K562 (cell line): ENCODE results near the gene DEFB108B. TPM values are rescaled to one million over a fixed set of nuclear protein-coding genes. Genes with fewer than 3 reads are reported as not detected.
"Not testable (repeated sequence)": the region's sequence is repeated elsewhere in the genome, so short reads cannot be mapped to it uniquely, and the experiment has no call there.

Experiments
- ATF1 ChIP-seq, 2 experiments: fragments of 450-650 bp in 1 of 2; IDR thresholded peaks; 2 replicates each; pipeline ENCODE4 v1.6.1; 2016; ENCODE audit warnings: missing compliant biosample characterization in 1 of 2, missing genetic modification characterization in 1 of 2
- CEBPB ChIP-seq: fragments of 450-650 bp; IDR thresholded peaks from 2 replicates; pipeline ENCODE4 v1.6.1; 2016; ENCODE audit warnings: missing genetic modification characterization, missing compliant biosample characterization
- CHAMP1 ChIP-seq: fragments of 450-650 bp; IDR thresholded peaks from 2 replicates; pipeline ENCODE4 v1.6.1; 2016; ENCODE audit warnings: mild to moderate bottlenecking
- CREM ChIP-seq: IDR thresholded peaks from 2 replicates; pipeline ENCODE4 v1.6.1; 2014; ENCODE audit warnings: antibody characterized with exemption, low read depth
- DPF2 ChIP-seq: fragments of 450-650 bp; IDR thresholded peaks from 2 replicates; pipeline ENCODE4 v1.6.1; 2016
- ETV1 ChIP-seq: fragments of 450-650 bp; conservative IDR thresholded peaks from 2 replicates; pipeline ENCODE4 v1.6.1; 2016; ENCODE audit warnings: missing genetic modification characterization, control low read depth, low read depth, missing compliant biosample characterization
- GATA2 ChIP-seq: sonication (generic); formaldehyde crosslinking; IDR thresholded peaks from 2 replicates; pipeline ENCODE4 v1.4.0; 2020; ENCODE audit warnings: mild to moderate bottlenecking, missing genetic modification reagents
- HMBOX1 ChIP-seq: sonication (generic); IDR thresholded peaks from 2 replicates; pipeline ENCODE4 v1.6.1; 2016
- MAFG ChIP-seq: fragments of 450-650 bp; conservative IDR thresholded peaks from 2 replicates; pipeline ENCODE4 v1.6.1; 2016; ENCODE audit warnings: missing genetic modification characterization, missing compliant biosample characterization
- SMC3 ChIP-seq: conservative IDR thresholded peaks from 2 replicates; pipeline ENCODE4 v1.6.1; 2011; ENCODE audit warnings: low read depth, low read length, improper control_type of control experiment; ENCODE audit not compliant: insufficient read depth
- TFE3 ChIP-seq: fragments of 450-650 bp; formaldehyde crosslinking; IDR thresholded peaks from 2 replicates; pipeline ENCODE4 v1.4.0; 2020; ENCODE audit warnings: mild to moderate bottlenecking, mixed read lengths
- polyA plus RNA-seq, 8 experiments: library from polyadenylated mRNA; depleted of rRNA in 4 of 8; stranded (reverse) in 5 of 8; unstranded in 3 of 8; fragments of >200 nt; fragmentation: Nextera tagmentation in 2 of 8; fragmentation: Illumina TruSeq in 1 of 8; extraction: Ambion mirVana in 2 of 8; extraction: Trizol in 1 of 8; gene quantifications; 2 replicates each; pipeline versions ENCODE4 v1.2.1 to v1.2.3, GENCODE V29; 2011 to 2014; ENCODE audit warnings: inconsistent platforms in 1 of 8, missing spikeins in 1 of 8
- total RNA-seq, 7 experiments: library from RNA; depleted of rRNA in 6 of 7; stranded (reverse); fragments of >200 nt in 6 of 7; fragmentation: Illumina TruSeq in 2 of 7; extraction: Trizol in 2 of 7; gene quantifications; 2 replicates each; pipeline versions ENCODE4 v1.2.1 to v1.2.3, GENCODE V29; 2011 to 2021; ENCODE audit warnings: low replicate concordance in 1 of 7
- TF ChIP-seq, protein P1 (sequence below), 2 experiments: fragments of 450-650 bp; IDR thresholded peaks; 2 replicates each; pipeline ENCODE4 v1.6.1; 2016
- TF ChIP-seq, protein P2 (sequence below): IDR thresholded peaks from 2 replicates; pipeline ENCODE4 v1.6.1; 2011; ENCODE audit warnings: borderline replicate concordance, low read depth, mild to moderate bottlenecking, moderate library complexity, low read length; ENCODE audit not compliant: insufficient read depth, poor library complexity, severe bottlenecking

DEFB108B gene
- total and polyA plus RNA-seq, 9 of the 15 experiments (the other 6 are each of a cell fraction or from before 2014, with no cell fraction given) = not detected

- TF ChIP-seq CHAMP1 = 0 out of 2 replicates have a peak, but pooled peaks have one; percentile 32
- not testable (repeated sequence) for TF ChIP-seq ATF1 (CRISPR knock-in tag; IDR thresholded peaks at IDR 0.05)
- TF ChIP-seq ATF1 (tag; IDR thresholded peaks at IDR 0.05) = 0 out of 2 replicates have a peak, but pooled peaks have one; percentile 23
- TF ChIP-seq CEBPB (tag) = peak; percentile 28; the same call in 1 of the 2 replicates
- 0 out of 2 replicates have a peak, but pooled peaks have one; percentile 19 for TF ChIP-seq ETV1 (tag)
- TF ChIP-seq, protein P1, sequence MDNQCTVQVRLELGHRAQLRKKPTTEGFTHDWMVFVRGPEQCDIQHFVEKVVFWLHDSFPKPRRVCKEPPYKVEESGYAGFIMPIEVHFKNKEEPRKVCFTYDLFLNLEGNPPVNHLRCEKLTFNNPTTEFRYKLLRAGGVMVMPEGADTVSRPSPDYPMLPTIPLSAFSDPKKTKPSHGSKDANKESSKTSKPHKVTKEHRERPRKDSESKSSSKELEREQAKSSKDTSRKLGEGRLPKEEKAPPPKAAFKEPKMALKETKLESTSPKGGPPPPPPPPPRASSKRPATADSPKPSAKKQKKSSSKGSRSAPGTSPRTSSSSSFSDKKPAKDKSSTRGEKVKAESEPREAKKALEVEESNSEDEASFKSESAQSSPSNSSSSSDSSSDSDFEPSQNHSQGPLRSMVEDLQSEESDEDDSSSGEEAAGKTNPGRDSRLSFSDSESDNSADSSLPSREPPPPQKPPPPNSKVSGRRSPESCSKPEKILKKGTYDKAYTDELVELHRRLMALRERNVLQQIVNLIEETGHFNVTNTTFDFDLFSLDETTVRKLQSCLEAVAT (IDR thresholded peaks at IDR 0.05) = peak in 1 of 2 experiments; percentile 65; a peak in 1 of 4 replicates
- TF ChIP-seq, protein P2, sequence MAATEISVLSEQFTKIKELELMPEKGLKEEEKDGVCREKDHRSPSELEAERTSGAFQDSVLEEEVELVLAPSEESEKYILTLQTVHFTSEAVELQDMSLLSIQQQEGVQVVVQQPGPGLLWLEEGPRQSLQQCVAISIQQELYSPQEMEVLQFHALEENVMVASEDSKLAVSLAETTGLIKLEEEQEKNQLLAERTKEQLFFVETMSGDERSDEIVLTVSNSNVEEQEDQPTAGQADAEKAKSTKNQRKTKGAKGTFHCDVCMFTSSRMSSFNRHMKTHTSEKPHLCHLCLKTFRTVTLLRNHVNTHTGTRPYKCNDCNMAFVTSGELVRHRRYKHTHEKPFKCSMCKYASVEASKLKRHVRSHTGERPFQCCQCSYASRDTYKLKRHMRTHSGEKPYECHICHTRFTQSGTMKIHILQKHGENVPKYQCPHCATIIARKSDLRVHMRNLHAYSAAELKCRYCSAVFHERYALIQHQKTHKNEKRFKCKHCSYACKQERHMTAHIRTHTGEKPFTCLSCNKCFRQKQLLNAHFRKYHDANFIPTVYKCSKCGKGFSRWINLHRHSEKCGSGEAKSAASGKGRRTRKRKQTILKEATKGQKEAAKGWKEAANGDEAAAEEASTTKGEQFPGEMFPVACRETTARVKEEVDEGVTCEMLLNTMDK = peak; percentile 52
- TF ChIP-seq GATA2 (CRISPR knock-in tag) = 0 out of 2 replicates have a peak, but pooled peaks have one; percentile 9
- TF ChIP-seq CREM = peak; percentile 15; the same call in 1 of the 2 replicates
- peak; percentile 70 for TF ChIP-seq TFE3 (CRISPR knock-in tag)
- 0 out of 2 replicates have a peak, but pooled peaks have one; percentile 28 for TF ChIP-seq SMC3
- TF ChIP-seq HMBOX1 = peak; percentile 96
- TF ChIP-seq DPF2 = 0 out of 2 replicates have a peak, but pooled peaks have one; percentile 31
- peak; percentile 93 for TF ChIP-seq MAFG (tag)
Observed at GRCh38 chr11:71863978-71864627, 31.1 kb downstream of the DEFB108B start (continued).
